Suprapubic skin (tissue), 4 donors: ENCODE results near the gene ACSL1. TPM values are rescaled to one million over a fixed set of nuclear protein-coding genes. Genes with fewer than 3 reads are reported as not detected.
A peak's percentile ranks its signal among the peaks of the same experiment; 100 is the strongest.

Experiments used
- DNase-seq, 2 donors: peaks; one replicate each; pipeline ENCODE4 v3.0.0-alpha.2; 2019; ENCODE audit warnings: low spot score in 2 of 2
- H3K27ac ChIP-seq: fragments of 200-600 bp; sonication (generic); one replicate; pipeline ENCODE4 v1.5.1; 2019
- H3K27me3 ChIP-seq: fragments of 200-600 bp; sonication (generic); one replicate; pipeline ENCODE4 v1.5.1; 2019
- H3K36me3 ChIP-seq: fragments of 200-600 bp; sonication (generic); one replicate; pipeline ENCODE4 v1.5.1; 2019
- H3K4me1 ChIP-seq: fragments of 200-600 bp; sonication (generic); one replicate; pipeline ENCODE4 v1.5.1; 2019
- H3K4me3 ChIP-seq: fragments of 200-600 bp; sonication (generic); one replicate; pipeline ENCODE4 v1.5.1; 2019; ENCODE audit warnings: mild to moderate bottlenecking
- H3K9me3 ChIP-seq: fragments of 200-600 bp; sonication (generic); one replicate; pipeline ENCODE4 v1.5.1; 2019
- EP300 ChIP-seq: sonication (generic); formaldehyde crosslinking; IDR thresholded peaks from one replicate; pipeline ENCODE4 v1.6.1; 2017; ENCODE audit warnings: antibody characterized with exemption
- POLR2A ChIP-seq, 2 donors: fragments of 450-650 bp; IDR thresholded peaks; one replicate each; pipeline ENCODE4 v1.6.1; 2017; ENCODE audit warnings: antibody characterized with exemption in 2 of 2, mild to moderate bottlenecking in 2 of 2, moderate library complexity in 2 of 2
- POLR2AphosphoS5 ChIP-seq, 3 donors: sonication (generic); formaldehyde crosslinking; IDR thresholded peaks; one replicate each; pipeline ENCODE4 v1.6.1; 2017; ENCODE audit warnings: antibody characterized with exemption in 3 of 3
- WGBS: methylation state at CpG from one replicate; pipeline ENCODE4 v1.1.5; 2018; 5-methylcytosine and 5-hydroxymethylcytosine counted together
- total RNA-seq, 4 donors: library from RNA; depleted of rRNA; stranded (reverse); fragments of >200 nt; gene quantifications; one replicate each; pipeline ENCODE4 v1.1.0, GENCODE V29; 2016
- TF ChIP-seq, protein P1 (sequence below), 2 donors: fragments of 200-600 bp in 1 of 2; fragments of 450-650 bp in 1 of 2; sonication (generic) in 1 of 2; IDR thresholded peaks; one replicate each; pipeline ENCODE4 v1.5.1; 2016 to 2019; ENCODE audit warnings: antibody characterized with exemption in 2 of 2, mild to moderate bottlenecking in 1 of 2, moderate library complexity in 1 of 2

Gene ACSL1
- total RNA-seq, 4 donors from 2014 or later: 236 to 420 (median 277) TPM

DNA sequence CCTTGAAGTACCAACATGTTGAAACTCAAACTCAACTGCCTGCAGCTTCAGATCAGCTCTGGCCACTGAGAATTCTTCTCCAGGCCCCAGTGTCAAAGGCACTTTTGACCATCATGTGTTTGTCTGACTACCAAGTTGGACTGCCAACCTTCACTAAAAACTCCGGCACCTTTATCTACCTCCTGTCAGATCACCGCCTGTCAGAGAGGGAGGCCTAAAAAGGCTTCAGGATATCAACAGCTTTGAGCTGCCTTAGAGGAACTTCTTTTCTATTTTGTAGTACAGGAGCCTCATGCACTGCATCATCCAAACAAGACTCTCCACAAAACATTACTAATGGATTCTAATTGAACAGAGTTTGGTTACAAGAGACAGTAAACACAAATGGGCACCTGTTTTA, 2.8 kb downstream of the ACSL1 start:
- Histone ChIP-seq H3K4me1 (peaks cover 53% of the 10 kb centered on the region), H3K36me3 (no peaks in the 10 kb centered on the region), H3K9me3 (no peaks in the 10 kb centered on the region), H3K27ac (no peak overlapping the region), H3K4me3 (no peak overlapping the region), H3K27me3 (no peaks in the 10 kb centered on the region)
- TF ChIP-seq POLR2A (IDR thresholded peaks at IDR 0.05): no peak
- no peak for TF ChIP-seq EP300
- TF ChIP-seq, protein P1, sequence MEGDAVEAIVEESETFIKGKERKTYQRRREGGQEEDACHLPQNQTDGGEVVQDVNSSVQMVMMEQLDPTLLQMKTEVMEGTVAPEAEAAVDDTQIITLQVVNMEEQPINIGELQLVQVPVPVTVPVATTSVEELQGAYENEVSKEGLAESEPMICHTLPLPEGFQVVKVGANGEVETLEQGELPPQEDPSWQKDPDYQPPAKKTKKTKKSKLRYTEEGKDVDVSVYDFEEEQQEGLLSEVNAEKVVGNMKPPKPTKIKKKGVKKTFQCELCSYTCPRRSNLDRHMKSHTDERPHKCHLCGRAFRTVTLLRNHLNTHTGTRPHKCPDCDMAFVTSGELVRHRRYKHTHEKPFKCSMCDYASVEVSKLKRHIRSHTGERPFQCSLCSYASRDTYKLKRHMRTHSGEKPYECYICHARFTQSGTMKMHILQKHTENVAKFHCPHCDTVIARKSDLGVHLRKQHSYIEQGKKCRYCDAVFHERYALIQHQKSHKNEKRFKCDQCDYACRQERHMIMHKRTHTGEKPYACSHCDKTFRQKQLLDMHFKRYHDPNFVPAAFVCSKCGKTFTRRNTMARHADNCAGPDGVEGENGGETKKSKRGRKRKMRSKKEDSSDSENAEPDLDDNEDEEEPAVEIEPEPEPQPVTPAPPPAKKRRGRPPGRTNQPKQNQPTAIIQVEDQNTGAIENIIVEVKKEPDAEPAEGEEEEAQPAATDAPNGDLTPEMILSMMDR (IDR thresholded peaks at IDR 0.05): no peak
- TF ChIP-seq POLR2AphosphoS5 (IDR thresholded peaks at IDR 0.05): no peak
- peak in 1 of 2 donors; percentile 21 for DNase-seq
- 75% methylated on average over 2 of the region's 2 CpGs for WGBS

DNA sequence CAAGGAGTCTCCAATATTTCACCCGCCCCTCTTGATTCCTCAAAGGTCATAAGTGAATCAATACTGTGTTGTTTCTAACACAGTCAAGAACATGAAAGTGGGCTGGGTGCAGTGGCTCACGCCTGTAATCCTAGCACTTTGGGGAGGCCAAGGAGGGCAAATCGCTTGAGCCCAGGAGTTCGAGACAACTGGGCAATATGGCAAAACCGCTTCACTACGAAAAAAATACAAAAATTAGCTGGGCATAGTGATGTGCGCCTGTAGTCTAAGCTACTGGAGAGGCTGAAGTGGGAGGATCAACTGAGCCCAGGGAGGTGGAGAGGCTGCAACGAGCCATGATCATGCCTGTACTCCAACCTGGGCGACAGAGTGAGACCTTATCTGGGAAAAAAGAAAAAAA, 3.4 kb downstream of the ACSL1 start:
- no peak overlapping the region for H3K27ac ChIP-seq
- 96% methylated on average over 9 of the region's 9 CpGs for WGBS
- H3K9me3 ChIP-seq: no peaks in the 10 kb centered on the region
- no peak for TF ChIP-seq POLR2AphosphoS5 (IDR thresholded peaks at IDR 0.05)
- TF ChIP-seq, protein P1 (IDR thresholded peaks at IDR 0.05): no peak
- no peak for TF ChIP-seq EP300
- no peak for TF ChIP-seq POLR2A (IDR thresholded peaks at IDR 0.05)
- H3K36me3 ChIP-seq: no peaks in the 10 kb centered on the region
- peaks cover 59% of the 10 kb centered on the region for H3K4me1 ChIP-seq
- H3K27me3 ChIP-seq: no peaks in the 10 kb centered on the region
- H3K4me3 ChIP-seq: no peak overlapping the region
- peak in 1 of 2 donors; percentile 24 for DNase-seq

DNA sequence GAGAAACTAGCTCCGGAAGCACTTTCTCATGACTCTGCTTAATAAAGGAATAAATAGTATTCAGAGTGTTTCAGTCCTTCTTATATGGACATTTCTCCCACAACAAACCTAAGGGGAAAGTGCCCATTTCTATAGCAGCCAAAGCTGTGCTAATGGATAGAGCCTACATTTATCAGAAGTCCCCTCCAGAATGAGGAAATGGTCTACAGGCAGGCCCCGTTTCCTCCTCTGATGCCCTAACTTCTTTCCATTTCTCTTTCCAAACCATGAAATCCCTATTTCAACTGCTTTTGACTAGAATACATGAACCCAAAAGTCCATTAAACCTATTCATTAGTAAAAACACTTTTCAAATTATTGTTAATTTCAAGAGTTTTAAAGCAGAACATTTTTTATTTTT, 4.5 kb downstream of the ACSL1 start:
- Histone ChIP-seq H3K4me1 (peaks cover 60% of the 10 kb centered on the region), H3K27ac (no peak overlapping the region), H3K27me3 (no peaks in the 10 kb centered on the region), H3K9me3 (no peaks in the 10 kb centered on the region), H3K4me3 (no peak overlapping the region), H3K36me3 (no peaks in the 10 kb centered on the region)
- TF ChIP-seq POLR2A (IDR thresholded peaks at IDR 0.05) (no peak), POLR2AphosphoS5 (IDR thresholded peaks at IDR 0.05) (no peak), EP300 (no peak)
- TF ChIP-seq, protein P1 (IDR thresholded peaks at IDR 0.05): no peak
- peak in 1 of 2 donors; percentile 29 for DNase-seq
- 81% methylated on average over 2 of the region's 2 CpGs for WGBS

DNA sequence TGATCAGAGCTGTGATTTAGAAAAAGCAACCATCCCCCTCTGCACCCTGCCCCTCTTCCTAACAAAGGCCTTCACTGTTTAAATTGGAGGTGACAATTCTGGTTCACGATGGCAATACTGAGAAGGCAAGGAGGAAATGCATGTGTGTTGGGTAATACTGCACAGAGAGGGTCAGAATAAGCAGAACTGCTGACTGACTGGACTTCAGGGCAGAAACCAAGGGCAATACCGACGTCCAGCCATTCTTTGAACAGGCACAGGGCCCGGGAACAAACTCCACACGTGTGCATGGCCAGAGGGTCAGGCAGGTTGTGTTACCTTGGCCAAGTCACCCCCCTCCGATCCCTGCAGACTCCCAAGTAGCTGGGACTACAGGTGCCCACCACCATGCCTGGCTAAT, 6.0 kb downstream of the ACSL1 start:
- Histone ChIP-seq H3K4me3 (no peak overlapping the region), H3K27me3 (no peaks in the 10 kb centered on the region), H3K27ac (no peak overlapping the region), H3K4me1 (peaks cover 68% of the 10 kb centered on the region), H3K9me3 (no peaks in the 10 kb centered on the region), H3K36me3 (no peaks in the 10 kb centered on the region)
- peak in 1 of 2 donors; percentile 55 for DNase-seq
- TF ChIP-seq, protein P1 (IDR thresholded peaks at IDR 0.05): no peak
- TF ChIP-seq POLR2AphosphoS5 (IDR thresholded peaks at IDR 0.05): no peak
- TF ChIP-seq EP300: no peak
- TF ChIP-seq POLR2A (IDR thresholded peaks at IDR 0.05): no peak
- WGBS: 97% methylated on average over 5 of the region's 6 CpGs

DNA sequence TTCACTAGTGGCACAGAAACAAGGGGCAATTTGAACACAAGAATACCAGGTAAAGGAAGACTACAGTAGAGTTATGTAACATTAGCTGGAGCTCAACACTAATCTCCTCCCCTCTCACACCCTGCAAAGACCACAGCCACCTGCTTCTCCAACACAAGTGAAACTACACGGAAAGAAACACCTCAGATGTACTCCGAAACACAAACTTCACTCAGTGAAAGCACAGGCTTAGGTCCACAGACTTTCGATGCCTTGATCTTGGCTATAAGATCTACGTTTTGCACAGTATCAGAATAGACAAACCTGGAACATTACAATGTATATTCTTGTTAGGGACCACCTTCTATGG, 7.6 kb downstream of the ACSL1 start:
- TF ChIP-seq, protein P1 (IDR thresholded peaks at IDR 0.05): no peak
- no peak for TF ChIP-seq POLR2AphosphoS5 (IDR thresholded peaks at IDR 0.05)
- TF ChIP-seq POLR2A (IDR thresholded peaks at IDR 0.05): no peak
- TF ChIP-seq EP300: no peak
- DNase-seq: no peak
- 86% methylated on average over 4 of the region's 4 CpGs for WGBS
- Histone ChIP-seq H3K4me3 (no peak overlapping the region), H3K27ac (no peak overlapping the region), H3K9me3 (no peaks in the 10 kb centered on the region), H3K4me1 (peaks cover 69% of the 10 kb centered on the region), H3K27me3 (no peaks in the 10 kb centered on the region), H3K36me3 (no peaks in the 10 kb centered on the region)
